Measurements from ENCODE around the gene SLC17A9. TPM values are rescaled to one million over a fixed set of nuclear protein-coding genes. Genes with fewer than 3 reads are reported as not detected.
A peak's percentile ranks its signal among the peaks of the same experiment; 100 is the strongest.

The SLC17A9 gene
- polyA plus RNA-seq, 3 donors = 0.81 to 31.3 (median 0.82) TPM

GRCh38 chr20:62997417-62998035, 45.0 kb downstream of the SLC17A9 start:
- Mint-ChIP-seq H3K27me3 (ENCODE audit: low read depth in 3 of 3) (peaks cover 41 to 74% (median 44%) of the 10 kb centered on the region in 3 donors), H3K4me3 (peak overlapping the region in 1 of 2 donors; percentile 28), H3K27ac (no peak overlapping the region), H3K36me3 (no peaks in the 10 kb centered on the region), H3K4me1 (peaks cover 5% of the 10 kb centered on the region), H3K9me3 (peaks cover 0 to 8% (median 2%) of the 10 kb centered on the region in 7 donors)
- intact Hi-C loops (cut with micrococcal nuclease) = no loop called here
- 13% methylated on average over 16 of the region's 20 CpGs for WGBS (ENCODE audit: insufficient coverage)
- H3K4me3 ChIP-seq (replicated peaks in 1 of 3; ENCODE audit: low read depth in 2 of 3, low read length in 3 of 3) = no peak overlapping the region
- H3K36me3 ChIP-seq (replicated peaks in 1 of 2; ENCODE audit: control insufficient read depth in 1 of 2, insufficient read depth in 2 of 2, low read length in 2 of 2) = no peaks in the 10 kb centered on the region
- DNase-seq = no peak
- H3K27ac ChIP-seq (ENCODE audit: low read depth in 1 of 2, low read length in 2 of 2) = no peak overlapping the region
- no peaks in the 10 kb centered on the region for H4K20me1 ChIP-seq (ENCODE audit: insufficient read depth, low read length)
- TF ChIP-seq CTCF (IDR thresholded peaks at IDR 0.05) = no peak
- H3K4me1 ChIP-seq (ENCODE audit: control insufficient read depth in 1 of 2, insufficient read depth in 2 of 2, low read length in 2 of 2) = no peaks in the 10 kb centered on the region
- peaks cover 0 to 39% of the 10 kb centered on the region in 2 donors for H3K27me3 ChIP-seq (ENCODE audit: control insufficient read depth in 2 of 2, insufficient read depth in 2 of 2, low read length in 2 of 2)
- H3K9ac ChIP-seq (ENCODE audit: insufficient read depth, low read length, poor library complexity, severe bottlenecking) = no peak overlapping the region
- no peaks in the 10 kb centered on the region for H3K79me2 ChIP-seq (ENCODE audit: insufficient read depth, low read length)
- H3K4me2 ChIP-seq (replicated peaks; ENCODE audit: extremely low read depth, low read length, poor library complexity, severe bottlenecking) = no peak overlapping the region
- no peak overlapping the region for H2AFZ ChIP-seq (ENCODE audit: insufficient read depth, low read depth, low read length, poor library complexity, severe bottlenecking)
- peaks cover 0 to 4% of the 10 kb centered on the region in 2 donors for H3K9me3 ChIP-seq (replicated peaks in 1 of 2; ENCODE audit: control insufficient read depth in 1 of 2, insufficient read depth in 1 of 2, low read length in 2 of 2)

GRCh38 chr20:62998449-62998848, 45.9 kb downstream of the SLC17A9 start:
- Histone ChIP-seq H3K9me3 (replicated peaks in 1 of 2; ENCODE audit: control insufficient read depth in 1 of 2, insufficient read depth in 1 of 2, low read length in 2 of 2) (peaks cover 2 to 4% of the 10 kb centered on the region in 2 donors), H4K20me1 (ENCODE audit: insufficient read depth, low read length) (no peaks in the 10 kb centered on the region), H3K4me3 (replicated peaks in 1 of 3; ENCODE audit: low read depth in 2 of 3, low read length in 3 of 3) (no peak overlapping the region), H3K36me3 (replicated peaks in 1 of 2; ENCODE audit: control insufficient read depth in 1 of 2, insufficient read depth in 2 of 2, low read length in 2 of 2) (no peaks in the 10 kb centered on the region), H3K4me2 (replicated peaks; ENCODE audit: extremely low read depth, low read length, poor library complexity, severe bottlenecking) (no peak overlapping the region), H2AFZ (ENCODE audit: insufficient read depth, low read depth, low read length, poor library complexity, severe bottlenecking) (no peak overlapping the region), H3K4me1 (ENCODE audit: control insufficient read depth in 1 of 2, insufficient read depth in 2 of 2, low read length in 2 of 2) (no peaks in the 10 kb centered on the region), H3K27me3 (ENCODE audit: control insufficient read depth in 2 of 2, insufficient read depth in 2 of 2, low read length in 2 of 2) (peaks cover 5 to 48% of the 10 kb centered on the region in 2 donors), H3K27ac (ENCODE audit: low read depth in 1 of 2, low read length in 2 of 2) (no peak overlapping the region), H3K9ac (ENCODE audit: insufficient read depth, low read length, poor library complexity, severe bottlenecking) (no peak overlapping the region), H3K79me2 (ENCODE audit: insufficient read depth, low read length) (no peaks in the 10 kb centered on the region)
- DNase-seq = no peak
- Mint-ChIP-seq H3K4me1 (peaks cover 5% of the 10 kb centered on the region), H3K4me3 (no peak overlapping the region), H3K27ac (no peak overlapping the region), H3K27me3 (ENCODE audit: low read depth in 3 of 3) (peaks cover 50 to 77% (median 53%) of the 10 kb centered on the region in 3 donors), H3K9me3 (peaks cover 0 to 8% (median 0%) of the 10 kb centered on the region in 7 donors), H3K36me3 (no peaks in the 10 kb centered on the region)
- TF ChIP-seq CTCF (IDR thresholded peaks at IDR 0.05) = no peak
- intact Hi-C loops (cut with micrococcal nuclease) = no loop called here
- whole genome bisulfite sequencing (ENCODE audit: insufficient coverage) = 75% methylated on average over 5 of the region's 5 CpGs
